Heart left ventricle (tissue), 16 donors: ENCODE measurements around the gene REG1B. TPM values are rescaled to one million over a fixed set of nuclear protein-coding genes. Genes with fewer than 3 reads are reported as not detected.

Experiments used
- ATAC-seq, 4 donors: fragments of 200-7000 bp; cut with Tn5 transposase; one replicate each; pipeline ENCODE4 v1.9.1; 2020 to 2022; ENCODE audit warnings: moderate library complexity in 4 of 4, mild to moderate bottlenecking in 3 of 4, moderate number of reproducible peaks in 1 of 4
- DNase-seq, 5 donors: peaks; one replicate each; pipeline ENCODE4 v3.0.0-alpha.2; 2020
- H3K27ac ChIP-seq, 12 donors: fragments of 200-600 bp; sonication (generic) in 4 of 12; one replicate each; pipeline versions ENCODE4 v1.5.0 to v1.8.0; 2016 to 2022; ENCODE audit warnings: mild to moderate bottlenecking in 2 of 12
- H3K27me3 ChIP-seq, 9 donors: fragments of 200-600 bp; sonication (generic) in 2 of 9; one replicate each; pipeline versions ENCODE4 v1.5.1 to v1.8.0; 2016 to 2022; ENCODE audit warnings: mild to moderate bottlenecking in 3 of 9
- H3K36me3 ChIP-seq, 9 donors: fragments of 200-600 bp; sonication (generic) in 2 of 9; one replicate each; pipeline versions ENCODE4 v1.5.0 to v1.8.0; 2018 to 2022; ENCODE audit warnings: mild to moderate bottlenecking in 2 of 9
- H3K4me1 ChIP-seq, 12 donors: fragments of 200-600 bp; sonication (generic) in 4 of 12; one replicate each; pipeline versions ENCODE4 v1.5.0 to v1.8.0; 2016 to 2022; ENCODE audit warnings: mild to moderate bottlenecking in 3 of 12
- H3K4me3 ChIP-seq, 12 donors: fragments of 200-600 bp; sonication (generic) in 4 of 12; one replicate each; pipeline versions ENCODE4 v1.5.0 to v1.8.0; 2017 to 2022; ENCODE audit warnings: mild to moderate bottlenecking in 9 of 12, moderate library complexity in 4 of 12
- H3K9me3 ChIP-seq, 12 donors: fragments of 200-600 bp; sonication (generic) in 4 of 12; one replicate each; pipeline versions ENCODE4 v1.5.0 to v1.8.0; 2016 to 2022; ENCODE audit warnings: mild to moderate bottlenecking in 1 of 12
- POLR2A ChIP-seq, 2 donors: fragments of 450-650 bp; IDR thresholded peaks; one replicate each; pipeline ENCODE4 v1.6.1; 2017; ENCODE audit warnings: antibody characterized with exemption in 2 of 2, mild to moderate bottlenecking in 2 of 2, moderate library complexity in 2 of 2
- WGBS, 4 donors: extraction: QIAGEN DNeasy Blood & Tissue Kit in 2 of 4; methylation state at CpG; one replicate each; pipeline versions ENCODE4 v1.1.5 to v1.1.7; 2013 to 2018; 5-methylcytosine and 5-hydroxymethylcytosine counted together
- intact Hi-C, 10 donors: fragments of 100-400 bp; cut with DNase I; formaldehyde crosslinking; loops; one replicate each; pipeline versions ENCODE4 v1.11.1 to v1.14.2; 2022
- polyA plus RNA-seq, 2 donors: library from polyadenylated mRNA; stranded (reverse); fragments of 200-250 nt; gene quantifications; one replicate each; pipeline ENCODE4 v1.2.3, GENCODE V29; 2013
- total RNA-seq, 9 donors: library from RNA; depleted of rRNA in 2 of 9; stranded (reverse); fragments of >200 nt in 2 of 9; fragmentation: NEBNext Ultra II Directional in 3 of 9; extraction: Animal tissue kit (Norgen Biotek cat#: 25700) in 3 of 9; gene quantifications; one replicate each; pipeline versions ENCODE4 v1.1.0 to v1.2.4, GENCODE V29; 2016 to 2023
- TF ChIP-seq, protein P1 (sequence below), 12 donors: fragments of 200-600 bp; sonication (generic) in 4 of 12; IDR thresholded peaks; one replicate each; pipeline versions ENCODE4 v1.5.0 to v1.8.0; 2018 to 2022; ENCODE audit warnings: antibody characterized with exemption in 12 of 12, mild to moderate bottlenecking in 5 of 12
- donor health status: ischemic (EF 13 %, LVEDD 7.1; RV severe dilation, severe dysfunction).
- donor health status: healthy with polysubstance abuse.
- donor health status: DM: no; HTN: yes; CAD: no.
- donor health status: DM: no; HTN: no; CAD: no.
- donor health status: ischemic (EF 25% LVEDD 6.9; RV normal size, moderate dysfunction).
- donor health status: ischemic (EF 25% LVEDD 5.7; RV mildly dilated, moderate dysfunction).
- donor health status: healthy.
- donor health status: DM: yes; HTN: yes; CAD: no.
- donor health status: ischemic (EF 35%, LVEDD 5.7; RV mildly dilated, moderate dysfunction).
- donor health status: nonischemic (EF 11% LVEDD 7.7; RV severe dilation, severe dysfunction).
- donor health status: DM: yes; HTN: yes; CAD: no.
- donor health status: PGD.
- donor health status: ischemic (EF 29% LVEDD 5.4; RV normal size, mild dysfunction).
- donor health status: nonischemic (EF 23%, LVEDD 6.1; RV moderate dilation, normal function).

REG1B gene
- total and polyA plus RNA-seq, 11 donors, result 0.27 to 2.0 (median 0.69) TPM; not detected in 6

DNA sequence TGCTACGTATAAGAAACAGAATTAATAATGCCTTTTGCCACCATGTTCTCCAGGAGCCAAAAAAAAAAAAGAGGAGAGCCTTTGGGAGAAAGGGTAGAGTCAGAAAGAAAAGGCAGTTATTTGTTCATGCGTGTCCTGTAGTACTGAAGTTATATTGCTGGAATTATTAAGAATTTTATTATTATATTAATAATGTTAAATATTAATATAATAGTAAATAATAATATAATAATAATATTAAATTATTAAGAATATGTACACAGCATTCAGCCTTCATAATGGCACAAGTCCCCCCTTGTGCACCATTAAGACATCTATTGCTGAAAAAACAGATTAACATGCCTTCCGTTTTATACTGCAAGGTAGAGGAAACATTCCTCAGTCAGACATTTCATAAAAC, 40.6 kb upstream of the REG1B start:
- H3K4me1 ChIP-seq, result no peaks in the 10 kb centered on the region
- no peak for TF ChIP-seq POLR2A (IDR thresholded peaks at IDR 0.05)
- TF ChIP-seq, protein P1, sequence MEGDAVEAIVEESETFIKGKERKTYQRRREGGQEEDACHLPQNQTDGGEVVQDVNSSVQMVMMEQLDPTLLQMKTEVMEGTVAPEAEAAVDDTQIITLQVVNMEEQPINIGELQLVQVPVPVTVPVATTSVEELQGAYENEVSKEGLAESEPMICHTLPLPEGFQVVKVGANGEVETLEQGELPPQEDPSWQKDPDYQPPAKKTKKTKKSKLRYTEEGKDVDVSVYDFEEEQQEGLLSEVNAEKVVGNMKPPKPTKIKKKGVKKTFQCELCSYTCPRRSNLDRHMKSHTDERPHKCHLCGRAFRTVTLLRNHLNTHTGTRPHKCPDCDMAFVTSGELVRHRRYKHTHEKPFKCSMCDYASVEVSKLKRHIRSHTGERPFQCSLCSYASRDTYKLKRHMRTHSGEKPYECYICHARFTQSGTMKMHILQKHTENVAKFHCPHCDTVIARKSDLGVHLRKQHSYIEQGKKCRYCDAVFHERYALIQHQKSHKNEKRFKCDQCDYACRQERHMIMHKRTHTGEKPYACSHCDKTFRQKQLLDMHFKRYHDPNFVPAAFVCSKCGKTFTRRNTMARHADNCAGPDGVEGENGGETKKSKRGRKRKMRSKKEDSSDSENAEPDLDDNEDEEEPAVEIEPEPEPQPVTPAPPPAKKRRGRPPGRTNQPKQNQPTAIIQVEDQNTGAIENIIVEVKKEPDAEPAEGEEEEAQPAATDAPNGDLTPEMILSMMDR (IDR thresholded peaks at IDR 0.05), result no peak
- H3K27ac ChIP-seq, result no peak overlapping the region
- no peak for DNase-seq
- 87 to 93% (median 88%) methylated on average over 3 of the region's 3 CpGs for WGBS, 4 donors
- intact Hi-C loops, result no loop called here
- no peak overlapping the region for H3K4me3 ChIP-seq
- H3K27me3 ChIP-seq, result no peaks in the 10 kb centered on the region
- no peak for ATAC-seq
- no peaks in the 10 kb centered on the region for H3K9me3 ChIP-seq
- no peaks in the 10 kb centered on the region for H3K36me3 ChIP-seq

DNA sequence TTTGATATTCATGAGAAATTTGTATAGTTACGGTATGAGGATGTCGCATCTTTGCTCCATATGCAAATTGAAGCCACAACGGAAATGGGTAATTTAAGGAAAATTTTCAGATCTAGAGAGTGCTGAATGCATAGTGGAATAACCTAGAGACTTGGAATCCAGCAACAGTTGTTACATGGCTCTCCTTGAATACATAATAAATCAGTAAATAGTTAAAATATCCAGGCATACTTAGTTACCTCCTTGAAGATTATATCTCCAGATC, 37.9 kb upstream of the REG1B start:
- Histone ChIP-seq H3K9me3 (no peaks in the 10 kb centered on the region), H3K27ac (no peak overlapping the region), H3K36me3 (no peaks in the 10 kb centered on the region), H3K4me3 (no peak overlapping the region), H3K27me3 (no peaks in the 10 kb centered on the region), H3K4me1 (no peaks in the 10 kb centered on the region)
- intact Hi-C loops, result no loop called here
- ATAC-seq (no peak), DNase-seq (no peak)
- WGBS, 4 donors, result 89 to 95% (median 94%) methylated on average over 3 of the region's 3 CpGs
- TF ChIP-seq, protein P1 (IDR thresholded peaks at IDR 0.05), result no peak
- TF ChIP-seq POLR2A (IDR thresholded peaks at IDR 0.05), result no peak

DNA sequence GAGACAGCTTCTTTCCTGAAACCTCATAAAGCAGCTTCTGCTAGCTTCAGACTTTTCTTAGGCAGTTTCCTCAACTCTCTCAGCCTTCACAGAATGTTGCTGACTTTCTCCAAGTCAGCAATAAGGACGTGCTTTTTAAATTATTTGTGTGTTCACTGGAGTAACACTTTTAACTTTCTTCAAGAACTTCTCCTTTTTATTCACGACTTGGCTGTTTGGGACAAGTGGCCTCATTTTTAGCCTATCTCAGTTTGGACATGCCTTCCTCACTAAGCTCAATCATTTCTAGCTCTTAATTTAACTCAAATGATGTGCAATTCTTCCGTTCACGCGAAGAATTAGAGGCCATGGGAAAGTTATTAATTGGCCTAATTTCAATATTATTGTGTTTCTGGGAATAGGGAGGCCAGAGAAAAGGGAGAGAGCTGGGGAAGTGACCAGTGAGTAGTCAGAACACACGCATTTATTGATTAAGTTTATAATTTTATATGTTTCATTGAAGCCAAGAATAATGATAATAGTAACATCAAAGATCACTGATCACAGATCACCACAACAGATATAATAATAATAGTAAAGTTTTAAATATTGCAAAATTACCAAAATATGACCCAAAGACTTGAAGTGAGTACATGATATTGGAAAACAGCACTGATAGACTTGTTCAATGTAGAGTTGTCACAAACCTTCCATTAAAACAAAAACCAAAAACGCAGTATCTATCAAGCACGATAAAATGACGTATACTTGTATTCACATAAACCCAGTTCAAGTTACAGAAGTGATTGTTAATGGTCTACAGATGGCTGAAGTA, 37.3 kb upstream of the REG1B start:
- intact Hi-C loops, result no loop called here
- Histone ChIP-seq H3K27me3 (no peaks in the 10 kb centered on the region), H3K9me3 (no peaks in the 10 kb centered on the region), H3K27ac (no peak overlapping the region), H3K4me3 (no peak overlapping the region), H3K36me3 (no peaks in the 10 kb centered on the region), H3K4me1 (no peaks in the 10 kb centered on the region)
- no peak for ATAC-seq
- no peak for DNase-seq
- WGBS, 4 donors, result 68 to 86% (median 77%) methylated on average over 9 of the region's 9 CpGs
- TF ChIP-seq, protein P1 (IDR thresholded peaks at IDR 0.05), result no peak
- no peak for TF ChIP-seq POLR2A (IDR thresholded peaks at IDR 0.05)

DNA sequence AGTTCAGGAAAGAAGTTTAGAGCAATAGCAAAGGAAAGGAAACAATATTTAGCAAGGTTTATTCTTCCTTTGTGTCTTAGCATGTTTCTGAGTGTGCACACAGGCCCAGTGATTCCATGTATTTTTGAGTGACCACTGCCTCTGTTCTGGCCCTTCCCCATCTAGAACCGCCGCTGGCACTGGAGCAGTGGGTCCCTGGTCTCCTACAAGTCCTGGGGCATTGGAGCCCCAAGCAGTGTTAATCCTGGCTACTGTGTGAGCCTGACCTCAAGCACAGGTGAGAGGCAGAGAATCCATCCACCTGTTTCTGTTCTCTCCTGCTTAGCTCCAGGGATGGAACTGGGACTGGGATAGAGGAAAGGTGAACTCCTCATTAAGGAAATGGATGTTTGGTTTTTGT, 34.9 kb upstream of the REG1B start:
- no peak overlapping the region for H3K27ac ChIP-seq
- ATAC-seq (no peak), DNase-seq (no peak)
- no peaks in the 10 kb centered on the region for H3K9me3 ChIP-seq
- H3K36me3 ChIP-seq, result no peaks in the 10 kb centered on the region
- H3K4me3 ChIP-seq, result no peak overlapping the region
- TF ChIP-seq, protein P1 (IDR thresholded peaks at IDR 0.05), result no peak
- no peak for TF ChIP-seq POLR2A (IDR thresholded peaks at IDR 0.05)
- no peaks in the 10 kb centered on the region for H3K27me3 ChIP-seq
- intact Hi-C loops, result no loop called here
- no peaks in the 10 kb centered on the region for H3K4me1 ChIP-seq
- WGBS, 4 donors, result 88 to 97% (median 93%) methylated on average over 2 of the region's 2 CpGs
